ENCODE results near the gene EPS8L1. TPM values are rescaled to one million over a fixed set of nuclear protein-coding genes. Genes with fewer than 3 reads are reported as not detected.
A peak's percentile ranks its signal among the peaks of the same experiment; 100 is the strongest.

The EPS8L1 gene
- total and polyA plus RNA-seq, 2 of the 4 experiments (the other 2 are of a cell fraction): 0.90 to 2.9 TPM

- H3K79me1 ChIP-seq (ENCODE audit: low read depth in 1 of 2, low read length in 2 of 2): peaks cover 11 to 31% of the 10 kb centered on the region in 2 experiments; a peak in 3 of 4 replicates
- peak overlapping the region; percentile 86 for H3K4me2 ChIP-seq (ENCODE audit: low read depth, low read length)
- peak overlapping the region; percentile 95 for H2AFZ ChIP-seq (replicated peaks; ENCODE audit: low read length, poor library complexity)
- H3K36me3 ChIP-seq (ENCODE audit: control insufficient read depth, insufficient read depth, low read length): no peaks in the 10 kb centered on the region; the same call in 1 of the 2 replicates
- peak overlapping the region; percentile 5 for H2AK9ac ChIP-seq (replicated peaks; ENCODE audit: low read depth, low read length, poor library complexity)
- H2BK120ac ChIP-seq (ENCODE audit: low read depth, low read length): peak overlapping the region; percentile 28
- POLR2A ChIA-PET (ENCODE audit: unreplicated experiment): interaction anchor here (0.6 kb wide), 1 partner anchor 1232 kb away, joined by 4 read pairs; no protein-coding TSS in a partner anchor
- peaks cover 13% of the 10 kb centered on the region for H3K4me1 ChIP-seq (ENCODE audit: control insufficient read depth, insufficient read depth, low read length)
- intact Hi-C loops (cut with micrococcal nuclease) (no loop called here), dilution Hi-C loops (cut with HindIII; ENCODE audit: low sequenced_read_pairs, unreplicated experiment) (no loop called here), in situ Hi-C loops (cut with MboI; ENCODE audit: low sequenced_read_pairs) (loop anchor here (25.0 kb wide), 1 partner anchor 519 kb away; the partner anchor contains the start of genes CCDC106, ZNF580 and ZNF581)
- H4K20me1 ChIP-seq (ENCODE audit: insufficient read depth, low read length): peaks cover 41% of the 10 kb centered on the region
- peak overlapping the region; percentile 57 for H2BK5ac ChIP-seq (ENCODE audit: low read depth, low read length, poor library complexity, severe bottlenecking)
- peak overlapping the region; percentile 74; the same call in 1 of the 2 replicates for H3K23ac ChIP-seq (ENCODE audit: low read depth, low read length)
- H4K8ac ChIP-seq (ENCODE audit: low read depth in 2 of 2, low read length in 2 of 2): peak overlapping the region; percentile 98
- DNase-seq (peak; percentile 99), ATAC-seq (ENCODE audit: low read depth) (peak; percentile 84)
- H2BK15ac ChIP-seq (ENCODE audit: low read depth, low read length): no peak overlapping the region; the same call in 2 of the 3 replicates
- peak overlapping the region; percentile 88; the same call in 1 of the 2 replicates for H3K56ac ChIP-seq (ENCODE audit: extremely low read depth, insufficient read depth, low read length)
- H2AK5ac ChIP-seq (ENCODE audit: low read depth, low read length): peak overlapping the region; percentile 13; the same call in 1 of the 2 replicates
- H3K27ac ChIP-seq (ENCODE audit: insufficient read depth, low read length): peak overlapping the region; percentile 77
- H3K27me3 ChIP-seq (ENCODE audit: control insufficient read depth, insufficient read depth, low read length): 0 out of 2 replicates have a peak, but pooled peaks cover 3% of the 10 kb centered on the region
- H4K91ac ChIP-seq (ENCODE audit: insufficient read depth, low read depth, low read length): peak overlapping the region; percentile 71
- WGBS, 2 experiments (ENCODE audit: extremely low coverage in 2 of 2, insufficient read length in 1 of 2): 1% methylated on average over 33 of the region's 44 CpGs; no CpG with 5 or more reads in 1 of the 2 experiments
- CTCF ChIA-PET: interaction anchor here (0.5 kb wide), 1 partner anchor 1017 kb away, joined by 5 read pairs; no protein-coding TSS in a partner anchor
- H3K9ac ChIP-seq (ENCODE audit: low read depth, low read length): peak overlapping the region; percentile 76
- H4K5ac ChIP-seq (ENCODE audit: low read depth, low read length): peak overlapping the region; percentile 86
- no peaks in the 10 kb centered on the region for H3K9me3 ChIP-seq (ENCODE audit: control insufficient read depth, insufficient read depth, low read length)
- peak overlapping the region; percentile 69 for H3K4me3 ChIP-seq (ENCODE audit: insufficient read depth, low read depth, low read length)
- BruUV-seq (replicated peaks): no TSS peak
- 0 out of 2 replicates have a peak, but pooled peaks have one; percentile 20 for TF ChIP-seq MXI1 (IDR thresholded peaks at IDR 0.05; ENCODE audit: borderline replicate concordance, low read depth, low read length)
- TF ChIP-seq MAZ (IDR thresholded peaks at IDR 0.05; ENCODE audit: borderline replicate concordance, low read depth, low read length): peak; percentile 93
- TF ChIP-seq MAFK (IDR thresholded peaks at IDR 0.05; ENCODE audit: low read depth, low read length): no peak
- peak; percentile 11; the same call in 1 of the 2 replicates for TF ChIP-seq USF2 (IDR thresholded peaks at IDR 0.05; ENCODE audit: low read depth, low read length)
- TF ChIP-seq CEBPB (IDR thresholded peaks at IDR 0.05; ENCODE audit: low read depth, low read length): no peak
- no peak overlapping the region for H2BK20ac ChIP-seq (ENCODE audit: low read depth, low read length)
- H3K9me1 ChIP-seq (ENCODE audit: insufficient read depth, low read length): peaks cover 4% of the 10 kb centered on the region; the same call in 1 of the 2 replicates
- H3K14ac ChIP-seq (replicated peaks; ENCODE audit: low read depth, low read length): peak overlapping the region; percentile 69
- peak overlapping the region; percentile 87 for H3K4ac ChIP-seq (ENCODE audit: low read depth, low read length)
- H3K18ac ChIP-seq (ENCODE audit: low read depth, low read length): peak overlapping the region; percentile 46; the same call in 1 of the 2 replicates
Observed at GRCh38 chr19:55117663-55118391, 42.2 kb downstream of the EPS8L1 start.
